Measurements from ENCODE around the gene CNMD.

GRCh38 chr13:52783943-52784342 lies 44.3 kb upstream of the CNMD start:
- no peak for TF ChIP-seq POLR2A (IDR thresholded peaks at IDR 0.05; ENCODE audit: low read length)
- TF ChIP-seq HEYL (CRISPR knock-in tag; IDR thresholded peaks at IDR 0.05), result no peak
- no peak for TF ChIP-seq CTCF (IDR thresholded peaks at IDR 0.05)
- TF ChIP-seq RCOR1 (IDR thresholded peaks at IDR 0.05; ENCODE audit: low read depth, low read length), result no peak
- no peak for TF ChIP-seq GATA3 (IDR thresholded peaks at IDR 0.05; ENCODE audit: borderline replicate concordance)
- no peak for TF ChIP-seq FOSB (CRISPR knock-in tag; IDR thresholded peaks at IDR 0.05)
- no peak for TF ChIP-seq ZFP36 (IDR thresholded peaks at IDR 0.05; ENCODE audit: borderline replicate concordance, partially characterized antibody)
- TF ChIP-seq SMC3 (IDR thresholded peaks at IDR 0.05), result no peak
- TF ChIP-seq NFE2L2 (conservative IDR thresholded peaks at IDR 0.05; ENCODE audit: low read length), result no peak
- TF ChIP-seq, protein P1, sequence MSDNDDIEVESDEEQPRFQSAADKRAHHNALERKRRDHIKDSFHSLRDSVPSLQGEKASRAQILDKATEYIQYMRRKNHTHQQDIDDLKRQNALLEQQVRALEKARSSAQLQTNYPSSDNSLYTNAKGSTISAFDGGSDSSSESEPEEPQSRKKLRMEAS (IDR thresholded peaks at IDR 0.05), result no peak
